ENCODE data around the gene ARHGAP15.
"Not testable (repeated sequence)": the region's sequence is repeated elsewhere in the genome, so short reads cannot be mapped to it uniquely, and the experiment has no call there.

The ARHGAP15 gene

GRCh38 chr2:143519521-143519920 lies 390.3 kb downstream of the ARHGAP15 start:
- H3K4me3 ChIP-seq (ENCODE audit: low read depth, low read length), result no peak overlapping the region

- no peak overlapping the region for H3K4me3 ChIP-seq (ENCODE audit: low read depth, low read length)
These were observed 392.2 kb downstream of the ARHGAP15 start for GRCh38 chr2:143521396-143521795.

- H3K4me3 ChIP-seq (ENCODE audit: low read depth, low read length), result no peak overlapping the region
These were observed 393.5 kb downstream of the ARHGAP15 start for GRCh38 chr2:143522699-143523098.

DNA sequence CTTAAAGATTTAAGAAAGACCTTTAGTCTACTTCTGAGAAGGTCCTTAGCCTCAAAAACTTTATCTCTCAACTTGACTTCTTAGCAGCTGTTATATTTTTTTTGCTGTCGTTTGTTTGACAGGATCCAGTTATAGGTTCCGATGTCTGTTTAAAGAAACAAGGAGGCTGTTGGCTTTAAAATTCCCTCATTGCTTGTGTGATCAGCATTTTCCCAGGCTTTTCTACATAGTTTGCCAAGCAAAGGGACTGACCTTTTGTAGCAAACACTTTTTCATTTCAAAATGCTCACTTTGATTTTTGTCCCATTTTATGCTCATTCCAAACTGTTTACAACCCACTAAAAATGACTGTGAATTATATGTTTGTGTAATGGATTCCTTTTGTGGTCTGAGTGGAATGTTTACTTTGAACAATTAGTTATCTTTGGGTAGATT lies 394.9 kb downstream of the ARHGAP15 start:
- H3K4me3 ChIP-seq (ENCODE audit: low read depth, low read length), result no peak overlapping the region

DNA sequence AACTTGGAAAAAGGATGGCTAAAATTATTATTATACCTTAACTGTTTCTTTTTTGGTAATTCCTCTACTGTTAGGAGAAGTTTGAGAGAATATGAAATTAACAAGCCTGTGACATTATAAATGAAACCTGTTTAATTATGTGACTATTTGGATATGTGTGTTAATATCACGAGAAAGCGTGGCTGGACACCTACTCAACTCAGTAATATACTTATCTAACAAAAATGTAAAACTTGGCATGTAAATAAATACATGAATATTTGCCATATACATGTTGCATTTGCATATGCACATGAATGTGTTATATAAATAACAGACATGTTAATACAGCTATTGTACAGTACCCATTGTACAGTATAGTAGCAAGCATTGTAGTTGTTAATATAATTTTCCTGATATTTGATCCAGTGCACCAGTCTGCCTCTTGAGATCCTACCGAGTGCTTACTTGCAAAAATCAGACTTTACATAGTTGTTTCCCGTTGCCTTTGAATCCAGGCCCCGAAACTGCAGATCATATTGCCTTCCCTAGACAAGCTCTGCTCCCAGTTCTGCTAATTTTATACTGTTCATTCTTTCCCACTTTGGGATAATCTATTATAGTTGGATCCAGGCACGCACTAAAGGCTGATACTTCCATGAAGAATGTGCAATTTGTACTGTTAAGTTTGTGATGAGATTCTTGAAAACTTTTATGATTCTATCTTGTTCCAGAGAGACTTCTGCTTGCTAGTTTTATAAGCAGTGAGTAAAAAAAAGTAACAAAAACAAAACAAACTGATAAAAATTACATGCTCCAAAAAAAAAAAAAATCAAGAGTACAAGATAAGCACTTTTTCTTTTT lies 395.6 kb downstream of the ARHGAP15 start:
- H3K4me3 ChIP-seq (ENCODE audit: low read depth, low read length), result no peak overlapping the region

GRCh38 chr2:143525402-143525860 lies 396.2 kb downstream of the ARHGAP15 start:
- no peak overlapping the region for H3K4me3 ChIP-seq (ENCODE audit: low read depth, low read length)

DNA sequence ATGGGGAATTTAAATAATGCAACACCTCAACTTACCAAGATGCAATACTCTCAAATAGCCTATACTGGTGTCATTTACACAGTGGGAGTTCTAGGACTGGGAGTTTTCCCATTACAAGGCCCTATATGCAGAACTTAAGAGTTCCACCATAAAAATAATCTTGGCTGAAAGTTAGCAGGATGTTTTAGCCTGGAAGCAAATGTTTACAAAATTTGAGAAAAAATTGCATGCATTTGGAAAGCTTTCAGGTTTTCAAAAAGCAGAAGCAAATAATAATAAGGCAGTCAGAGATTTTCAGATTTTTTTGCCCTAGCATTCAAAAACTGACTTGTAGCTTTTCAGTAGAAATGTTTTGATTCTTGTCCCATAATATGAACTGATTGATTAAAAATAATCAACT lies 397.3 kb downstream of the ARHGAP15 start:
- no peak overlapping the region for H3K4me3 ChIP-seq (ENCODE audit: low read depth, low read length)

DNA sequence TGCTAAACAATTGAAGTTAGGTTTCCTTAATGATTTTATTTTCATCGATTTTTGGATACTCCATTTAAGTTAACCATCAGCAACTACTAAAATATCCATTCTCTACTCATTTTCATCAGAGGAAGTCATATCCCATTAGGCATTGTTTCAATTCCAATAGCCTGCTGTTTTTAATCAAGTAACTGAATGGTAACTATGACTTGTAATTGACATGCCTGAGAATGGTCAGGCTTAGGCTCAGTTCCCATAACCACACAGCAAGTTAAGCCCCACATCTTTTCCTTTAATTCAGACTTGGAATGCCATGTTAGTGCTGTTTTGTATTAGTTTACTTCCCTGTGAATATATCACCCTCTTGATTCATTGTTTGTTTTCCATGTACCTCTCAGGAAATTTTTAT lies 398.8 kb downstream of the ARHGAP15 start:
- no peak overlapping the region for H3K4me3 ChIP-seq (ENCODE audit: low read depth, low read length)

GRCh38 chr2:143529118-143529720 lies 400.0 kb downstream of the ARHGAP15 start:
- H3K4me3 ChIP-seq (ENCODE audit: low read depth, low read length), result no peak overlapping the region

GRCh38 chr2:143530758-143531157 lies 401.5 kb downstream of the ARHGAP15 start:
- no peak overlapping the region for H3K4me3 ChIP-seq (ENCODE audit: low read depth, low read length)

DNA sequence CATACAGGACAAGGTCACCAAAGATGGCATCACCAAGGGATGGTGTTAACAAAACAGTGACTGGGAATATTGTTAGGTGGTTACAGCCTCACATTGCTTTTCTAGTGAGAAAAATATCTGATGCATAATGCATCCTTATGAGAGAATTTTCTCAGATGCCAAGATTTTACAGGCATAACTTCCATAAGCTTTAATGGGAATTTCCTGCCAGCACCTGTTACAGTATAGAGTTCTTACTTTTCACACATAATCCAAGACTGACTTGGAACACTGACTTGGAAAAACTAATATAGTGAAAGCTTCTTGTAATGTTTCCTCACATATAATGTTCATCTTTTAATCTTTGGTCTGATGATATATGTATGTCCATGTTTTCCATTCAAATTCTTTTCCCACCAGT lies 402.8 kb downstream of the ARHGAP15 start:
- H3K4me3 ChIP-seq (ENCODE audit: low read depth, low read length), result no peak overlapping the region

GRCh38 chr2:143533846-143534245 lies 404.6 kb downstream of the ARHGAP15 start:
- H3K4me3 ChIP-seq (ENCODE audit: low read depth, low read length), result no peak overlapping the region

GRCh38 chr2:143535802-143536201 lies 406.6 kb downstream of the ARHGAP15 start:
- H3K4me3 ChIP-seq (ENCODE audit: low read depth, low read length), result no peak overlapping the region

- H3K4me3 ChIP-seq (ENCODE audit: low read depth, low read length), result not testable (repeated sequence)
These were observed 412.7 kb downstream of the ARHGAP15 start for GRCh38 chr2:143541899-143542298.

DNA sequence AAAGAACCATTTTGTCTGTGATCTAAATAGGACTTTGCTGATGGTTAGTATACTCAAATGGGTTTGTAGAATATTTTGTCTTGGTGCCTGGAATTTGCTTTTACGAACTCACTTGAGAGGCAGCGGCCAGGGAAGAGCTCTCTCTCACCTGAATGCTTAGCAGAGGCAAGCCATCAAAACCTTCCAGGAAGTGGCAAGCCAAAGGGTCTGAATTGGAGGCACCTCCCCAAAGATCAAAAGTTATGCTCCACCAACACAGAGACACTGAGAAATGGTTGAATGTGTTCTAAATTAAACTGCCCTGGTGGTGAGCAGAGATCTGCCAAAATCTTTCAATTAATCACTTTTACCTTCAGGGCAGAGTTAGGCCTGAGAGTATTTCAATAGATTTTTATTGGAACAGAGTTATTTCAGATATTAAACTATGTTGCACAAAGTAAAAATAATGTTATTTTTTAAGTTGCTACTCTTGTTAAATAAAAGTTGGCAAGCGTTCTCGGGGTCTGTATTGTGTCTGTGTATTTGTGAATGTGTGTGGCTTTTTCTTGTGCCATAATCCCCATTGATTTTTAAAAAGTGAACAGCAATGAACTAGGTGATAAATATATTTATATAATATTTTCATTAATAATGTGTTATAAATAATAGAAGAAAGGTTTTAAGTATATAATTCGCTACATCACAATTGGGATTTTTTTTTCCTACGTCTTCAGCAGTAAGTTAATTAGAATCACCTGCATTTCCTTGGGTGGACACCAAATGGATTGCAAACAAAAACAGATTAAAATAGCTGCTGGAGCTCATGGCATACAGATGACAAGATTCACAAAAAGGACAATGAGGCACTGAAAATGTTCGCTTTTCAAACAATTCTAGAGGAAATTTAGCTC lies 416.1 kb downstream of the ARHGAP15 start:
- no peak overlapping the region for H3K4me3 ChIP-seq (ENCODE audit: low read depth, low read length)

DNA sequence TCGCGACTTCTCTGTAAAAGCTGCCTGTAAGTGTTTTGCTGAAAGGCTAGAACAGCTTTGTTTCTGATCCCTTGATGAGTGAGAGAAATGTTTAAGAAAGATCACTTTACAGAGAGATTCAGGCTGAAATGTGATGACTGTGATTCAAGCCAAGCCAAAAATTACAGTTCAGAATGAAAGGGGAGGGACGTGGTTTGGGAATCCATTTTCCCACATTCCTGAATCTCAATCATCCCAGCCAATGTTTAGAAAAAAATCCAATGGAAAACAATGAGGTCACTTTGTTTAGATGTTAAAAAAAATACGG lies 416.7 kb downstream of the ARHGAP15 start:
- no peak overlapping the region for H3K4me3 ChIP-seq (ENCODE audit: low read depth, low read length)

GRCh38 chr2:143548032-143548431 lies 418.8 kb downstream of the ARHGAP15 start:
- H3K4me3 ChIP-seq (ENCODE audit: low read depth, low read length), result no peak overlapping the region

GRCh38 chr2:143550500-143550899 lies 421.3 kb downstream of the ARHGAP15 start:
- H3K4me3 ChIP-seq (ENCODE audit: low read depth, low read length), result no peak overlapping the region

- H3K4me3 ChIP-seq (ENCODE audit: low read depth, low read length), result no peak overlapping the region
These were observed 422.9 kb downstream of the ARHGAP15 start for GRCh38 chr2:143551971-143552650.

GRCh38 chr2:143553261-143553660 lies 424.0 kb downstream of the ARHGAP15 start:
- no peak overlapping the region for H3K4me3 ChIP-seq (ENCODE audit: low read depth, low read length)

- H3K4me3 ChIP-seq (ENCODE audit: low read depth, low read length), result no peak overlapping the region
These were observed 429.4 kb downstream of the ARHGAP15 start for GRCh38 chr2:143558665-143559064.

Measured in iPS-11a (cell line).